Testis (tissue), 3 donors: ENCODE measurements around the gene RAB26. TPM values are rescaled to one million over a fixed set of nuclear protein-coding genes. Genes with fewer than 3 reads are reported as not detected.
A peak's percentile ranks its signal among the peaks of the same experiment; 100 is the strongest.

Experiments used
- DNase-seq: peaks from one replicate; pipeline ENCODE4 v3.0.0-alpha.2; 2019
- H3K27ac ChIP-seq, 2 donors: fragments of 200-600 bp; sonication (generic); one replicate each; pipeline ENCODE4 v1.5.1; 2019
- H3K27me3 ChIP-seq: fragments of 200-600 bp; sonication (generic); one replicate; pipeline ENCODE4 v1.5.1; 2019
- H3K36me3 ChIP-seq: fragments of 200-600 bp; sonication (generic); one replicate; pipeline ENCODE4 v1.5.1; 2017; ENCODE audit warnings: low read depth; ENCODE audit errors: missing control alignments
- H3K4me1 ChIP-seq: fragments of 200-600 bp; sonication (generic); one replicate; pipeline ENCODE4 v1.5.1; 2019
- H3K4me3 ChIP-seq, 2 donors: fragments of 200-600 bp; sonication (generic); one replicate each; pipeline ENCODE4 v1.5.1; 2017 to 2019
- H3K9me3 ChIP-seq: fragments of 200-600 bp; sonication (generic); one replicate; pipeline ENCODE4 v1.5.1; 2017
- POLR2A ChIP-seq: fragments of 450-650 bp; IDR thresholded peaks from one replicate; pipeline ENCODE4 v1.6.1; 2017; ENCODE audit warnings: antibody characterized with exemption, mild to moderate bottlenecking, moderate library complexity
- WGBS, 2 donors: methylation state at CpG; one replicate each; pipeline ENCODE4 v1.1.5; 2018; 5-methylcytosine and 5-hydroxymethylcytosine counted together
- intact Hi-C: fragments of 100-400 bp; cut with DNase I; formaldehyde crosslinking; loops from one replicate; pipeline ENCODE4 v1.15.1; 2023; ENCODE audit warnings: low total_unique reads
- polyA plus RNA-seq: library from polyadenylated mRNA; stranded (reverse); fragments of 350-450 nt; fragmentation: Illumina TruSeq; extraction: RNeasy Lipid Tissue Mini Kit (QIAGEN cat#74804); gene quantifications from one replicate; pipeline ENCODE4 v1.2.3, GENCODE V29; 2014; ENCODE audit warnings: low read depth, low replicate concordance; ENCODE audit not compliant: insufficient read depth
- total RNA-seq, 2 donors: library from RNA; depleted of rRNA; stranded (reverse); fragments of >200 nt; gene quantifications; one replicate each; pipeline ENCODE4 v1.2.3, GENCODE V29; 2016
- TF ChIP-seq, protein P1 (sequence below), 3 experiments: fragments of 450-650 bp in 2 of 3; fragments of 200-600 bp in 1 of 3; sonication (generic) in 1 of 3; IDR thresholded peaks; one replicate each; pipeline ENCODE4 v1.5.1; 2016 to 2019; ENCODE audit warnings: antibody characterized with exemption in 3 of 3, mild to moderate bottlenecking in 2 of 3, moderate library complexity in 1 of 3

The RAB26 gene
- total and polyA plus RNA-seq, 3 donors from 2014 or later = 1.5 to 3.6 (median 3.2) TPM

DNA sequence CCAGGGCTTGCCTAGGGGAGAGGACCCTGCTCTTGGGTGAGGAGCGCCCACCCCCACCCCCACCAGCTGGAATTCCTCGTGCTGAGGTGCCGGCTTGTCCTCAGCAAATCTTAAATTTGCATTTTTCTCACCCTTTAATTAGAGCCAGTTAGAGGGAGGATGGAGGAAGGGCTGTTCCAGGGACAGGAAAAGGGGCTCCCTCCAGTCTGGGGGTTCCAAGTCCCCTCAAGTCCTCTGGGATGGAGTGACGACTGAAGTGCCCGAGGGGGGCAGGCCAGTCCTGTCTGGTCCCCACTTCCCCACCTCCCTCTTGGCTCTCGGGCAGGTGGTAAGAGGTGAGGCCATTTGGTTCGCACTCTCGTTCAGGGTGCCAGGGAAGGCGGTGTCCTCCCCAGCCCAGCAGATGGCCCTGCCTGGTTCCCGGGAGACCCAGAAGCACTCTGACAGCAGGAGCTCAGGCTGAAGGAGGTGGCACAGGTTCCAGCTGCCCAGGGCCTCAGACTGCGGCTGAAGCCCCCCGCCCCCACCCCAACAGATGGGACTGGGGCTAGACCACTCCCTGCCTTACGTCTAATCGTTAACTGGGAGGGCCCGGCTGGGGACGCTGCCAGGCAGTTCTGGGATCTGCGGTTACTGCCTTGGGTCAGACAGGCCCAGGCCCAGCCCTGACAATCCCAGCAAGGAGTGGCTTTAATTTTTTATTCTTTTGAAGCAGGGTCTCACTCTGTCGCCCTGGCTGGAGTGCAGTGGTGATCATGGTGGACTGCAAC, 2.2 kb downstream of the RAB26 start:
- H3K9me3 ChIP-seq = no peaks in the 10 kb centered on the region
- TF ChIP-seq, protein P1, sequence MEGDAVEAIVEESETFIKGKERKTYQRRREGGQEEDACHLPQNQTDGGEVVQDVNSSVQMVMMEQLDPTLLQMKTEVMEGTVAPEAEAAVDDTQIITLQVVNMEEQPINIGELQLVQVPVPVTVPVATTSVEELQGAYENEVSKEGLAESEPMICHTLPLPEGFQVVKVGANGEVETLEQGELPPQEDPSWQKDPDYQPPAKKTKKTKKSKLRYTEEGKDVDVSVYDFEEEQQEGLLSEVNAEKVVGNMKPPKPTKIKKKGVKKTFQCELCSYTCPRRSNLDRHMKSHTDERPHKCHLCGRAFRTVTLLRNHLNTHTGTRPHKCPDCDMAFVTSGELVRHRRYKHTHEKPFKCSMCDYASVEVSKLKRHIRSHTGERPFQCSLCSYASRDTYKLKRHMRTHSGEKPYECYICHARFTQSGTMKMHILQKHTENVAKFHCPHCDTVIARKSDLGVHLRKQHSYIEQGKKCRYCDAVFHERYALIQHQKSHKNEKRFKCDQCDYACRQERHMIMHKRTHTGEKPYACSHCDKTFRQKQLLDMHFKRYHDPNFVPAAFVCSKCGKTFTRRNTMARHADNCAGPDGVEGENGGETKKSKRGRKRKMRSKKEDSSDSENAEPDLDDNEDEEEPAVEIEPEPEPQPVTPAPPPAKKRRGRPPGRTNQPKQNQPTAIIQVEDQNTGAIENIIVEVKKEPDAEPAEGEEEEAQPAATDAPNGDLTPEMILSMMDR (IDR thresholded peaks at IDR 0.05) = no peak
- no peak for TF ChIP-seq POLR2A
- no peaks in the 10 kb centered on the region for H3K27me3 ChIP-seq
- peaks cover 50% of the 10 kb centered on the region for H3K4me1 ChIP-seq
- no peak overlapping the region for H3K4me3 ChIP-seq
- H3K27ac ChIP-seq = no peak overlapping the region
- H3K36me3 ChIP-seq = no peaks in the 10 kb centered on the region
- DNase-seq = no peak
- WGBS, 2 donors = 60 to 72% methylated on average over 17 to 18 of the region's 18 CpGs
- intact Hi-C loops = loop anchor here (10.0 kb wide), 1 partner anchor 104 kb away; the partner anchor contains the start of gene ECI1

DNA sequence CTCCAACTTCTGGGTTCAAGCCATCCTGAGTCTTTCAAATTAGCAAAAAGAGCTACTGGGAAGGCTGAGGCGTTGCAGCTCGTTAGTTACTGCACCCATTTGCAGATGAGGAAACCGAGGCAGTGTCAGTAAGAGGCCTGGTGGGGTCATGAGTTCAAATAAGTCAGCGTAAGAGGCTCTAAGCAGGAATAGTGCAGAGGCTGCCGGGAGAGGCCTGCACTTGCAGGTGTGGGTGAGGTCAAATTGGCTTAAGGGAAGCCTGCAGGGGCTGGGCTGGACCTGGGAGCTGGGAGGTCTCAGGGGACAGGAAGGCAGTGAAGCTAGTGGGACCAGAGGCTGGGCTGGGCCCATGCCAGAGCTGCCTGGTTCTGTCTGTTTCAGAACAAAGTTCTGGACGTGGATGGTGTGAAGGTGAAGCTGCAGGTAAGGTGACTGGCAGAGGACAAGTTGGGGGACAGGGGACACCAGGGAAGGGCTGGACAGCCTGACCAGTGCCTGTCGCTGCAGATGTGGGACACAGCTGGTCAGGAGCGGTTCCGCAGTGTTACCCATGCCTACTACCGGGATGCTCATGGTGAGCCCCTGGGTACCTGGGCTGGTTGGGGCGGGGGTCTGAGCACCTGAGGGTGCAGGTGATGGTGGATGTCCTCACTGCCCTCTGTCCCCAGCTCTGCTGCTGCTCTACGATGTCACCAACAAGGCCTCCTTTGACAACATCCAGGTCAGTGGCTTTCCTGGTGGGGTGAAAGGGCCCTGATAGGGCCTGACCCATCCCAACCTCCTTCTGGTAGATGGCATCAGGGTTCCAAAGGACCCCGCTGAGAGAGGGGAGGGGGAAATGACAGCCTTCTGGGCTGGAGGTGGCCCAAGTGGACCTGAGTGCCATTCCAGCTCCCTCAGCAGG, 3.0 kb downstream of the RAB26 start:
- TF ChIP-seq POLR2A = no peak
- TF ChIP-seq, protein P1 (IDR thresholded peaks at IDR 0.05) = no peak
- Histone ChIP-seq H3K27ac (no peak overlapping the region), H3K4me3 (no peak overlapping the region), H3K9me3 (no peaks in the 10 kb centered on the region), H3K36me3 (no peaks in the 10 kb centered on the region), H3K27me3 (no peaks in the 10 kb centered on the region), H3K4me1 (peaks cover 53% of the 10 kb centered on the region)
- no peak for DNase-seq
- intact Hi-C loops = loop anchor here (10.0 kb wide), 1 partner anchor 103 kb away; the partner anchor contains the start of gene ECI1
- 78 to 81% methylated on average over 11 to 13 of the region's 13 CpGs for WGBS, 2 donors

DNA sequence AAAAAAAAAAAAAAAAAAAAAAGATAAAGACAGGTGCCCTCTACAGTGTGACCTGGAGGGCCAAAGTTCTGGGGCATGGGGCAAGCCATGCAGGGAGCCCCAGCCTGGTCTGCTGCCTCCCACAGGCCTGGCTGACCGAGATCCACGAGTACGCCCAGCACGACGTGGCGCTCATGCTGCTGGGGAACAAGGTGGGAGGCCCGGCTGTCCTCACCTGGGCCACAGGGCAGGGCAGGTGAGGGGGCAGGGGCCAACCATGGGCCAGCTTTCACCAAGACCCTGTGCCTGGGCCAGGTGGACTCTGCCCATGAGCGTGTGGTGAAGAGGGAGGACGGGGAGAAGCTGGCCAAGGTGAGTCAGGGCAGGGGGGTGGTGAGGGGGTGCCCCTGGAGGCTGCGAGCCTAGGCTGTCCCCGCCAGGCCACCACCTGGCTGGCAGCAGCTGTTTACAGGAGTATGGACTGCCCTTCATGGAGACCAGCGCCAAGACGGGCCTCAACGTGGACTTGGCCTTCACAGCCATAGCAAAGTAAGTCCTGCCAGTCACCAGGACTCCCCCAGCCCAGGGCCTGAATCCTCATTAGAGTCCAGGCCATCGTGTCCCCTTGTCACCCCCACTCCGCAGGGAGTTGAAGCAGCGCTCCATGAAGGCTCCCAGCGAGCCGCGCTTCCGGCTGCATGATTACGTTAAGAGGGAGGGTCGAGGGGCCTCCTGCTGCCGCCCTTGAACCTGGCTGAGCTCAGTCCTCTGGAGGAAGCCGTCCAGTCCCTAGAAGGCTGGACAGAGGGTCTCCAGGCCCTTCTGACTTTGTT, 4.5 kb downstream of the RAB26 start:
- peak overlapping the region in 1 of 2 donors; percentile 11 for H3K27ac ChIP-seq
- peaks cover 66% of the 10 kb centered on the region for H3K4me1 ChIP-seq
- intact Hi-C loops = loop anchor here (10.0 kb wide), 1 partner anchor 102 kb away; the partner anchor contains the start of gene ECI1
- no peaks in the 10 kb centered on the region for H3K36me3 ChIP-seq
- H3K4me3 ChIP-seq = peak overlapping the region; percentile 4 to 86
- WGBS, 2 donors = 32 to 68% methylated on average over 11 to 25 of the region's 25 CpGs
- no peaks in the 10 kb centered on the region for H3K9me3 ChIP-seq
- no peaks in the 10 kb centered on the region for H3K27me3 ChIP-seq
- TF ChIP-seq, protein P1 (IDR thresholded peaks at IDR 0.05) = no peak
- no peak for TF ChIP-seq POLR2A
- no peak for DNase-seq

DNA sequence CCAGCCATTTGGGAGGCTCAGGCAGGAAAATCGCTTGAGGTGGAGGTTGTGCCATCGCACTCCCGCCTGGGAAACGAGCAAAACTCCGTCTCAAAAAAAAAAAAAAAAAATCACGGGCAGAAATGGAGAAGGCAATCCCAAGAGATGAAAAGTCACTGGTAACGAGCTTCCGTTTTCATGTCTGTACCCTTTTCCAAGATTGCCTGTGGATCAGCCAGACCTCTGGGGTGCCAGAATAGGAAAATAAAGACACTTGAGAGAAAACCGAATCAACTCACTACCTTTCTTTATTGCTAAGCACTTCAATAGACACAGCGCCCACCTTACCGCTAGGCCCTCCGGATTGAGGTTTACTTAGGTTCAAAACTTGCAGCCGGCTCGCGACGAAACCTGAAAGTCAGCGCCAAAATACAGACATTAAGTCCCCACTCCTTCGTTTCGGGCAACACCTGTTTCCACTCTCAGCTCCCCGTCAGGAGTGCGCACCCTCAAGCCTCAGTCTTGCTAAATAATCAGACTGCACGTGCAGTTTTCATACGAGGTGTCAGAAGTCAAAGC, 6.2 kb downstream of the RAB26 start:
- TF ChIP-seq POLR2A = no peak
- TF ChIP-seq, protein P1 (IDR thresholded peaks at IDR 0.05) = no peak
- Histone ChIP-seq H3K4me1 (peaks cover 66% of the 10 kb centered on the region), H3K9me3 (no peaks in the 10 kb centered on the region), H3K27me3 (no peaks in the 10 kb centered on the region), H3K4me3 (peak overlapping the region; percentile 79 to 86), H3K36me3 (no peaks in the 10 kb centered on the region), H3K27ac (peak overlapping the region; percentile 72 to 81)
- intact Hi-C loops = loop anchor here (10.0 kb wide), 1 partner anchor 100 kb away; the partner anchor contains the start of gene ECI1
- WGBS, 2 donors = 2 to 4% methylated on average over 23 of the region's 23 CpGs
- no peak for DNase-seq
